Upper lobe of left lung (tissue), 4 donors: ENCODE results near the gene DDX39A.
"Not testable (repeated sequence)": the region's sequence is repeated elsewhere in the genome, so short reads cannot be mapped to it uniquely, and the experiment has no call there.

Experiments used
- EP300 ChIP-seq, 4 donors: sonication (generic); formaldehyde crosslinking; IDR thresholded peaks; one replicate each; pipeline ENCODE4 v1.5.1; 2017; ENCODE audit warnings: antibody characterized with exemption in 4 of 4, control low read depth in 2 of 4
- POLR2A ChIP-seq, 4 donors: fragments of 450-650 bp; IDR thresholded peaks; one replicate each; pipeline ENCODE4 v1.5.1; 2016 to 2017; ENCODE audit warnings: antibody characterized with exemption in 4 of 4, mild to moderate bottlenecking in 2 of 4
- POLR2AphosphoS5 ChIP-seq, 2 donors: sonication (generic); formaldehyde crosslinking; IDR thresholded peaks; one replicate each; pipeline ENCODE4 v1.5.1; 2017; ENCODE audit warnings: antibody characterized with exemption in 2 of 2
- TF ChIP-seq, protein P1 (sequence below), 6 experiments: fragments of 450-650 bp in 4 of 6; fragments of 200-600 bp in 2 of 6; sonication (generic) in 2 of 6; IDR thresholded peaks; one replicate each; pipeline ENCODE4 v1.5.1; 2016 to 2019; ENCODE audit warnings: antibody characterized with exemption in 6 of 6

DNA sequence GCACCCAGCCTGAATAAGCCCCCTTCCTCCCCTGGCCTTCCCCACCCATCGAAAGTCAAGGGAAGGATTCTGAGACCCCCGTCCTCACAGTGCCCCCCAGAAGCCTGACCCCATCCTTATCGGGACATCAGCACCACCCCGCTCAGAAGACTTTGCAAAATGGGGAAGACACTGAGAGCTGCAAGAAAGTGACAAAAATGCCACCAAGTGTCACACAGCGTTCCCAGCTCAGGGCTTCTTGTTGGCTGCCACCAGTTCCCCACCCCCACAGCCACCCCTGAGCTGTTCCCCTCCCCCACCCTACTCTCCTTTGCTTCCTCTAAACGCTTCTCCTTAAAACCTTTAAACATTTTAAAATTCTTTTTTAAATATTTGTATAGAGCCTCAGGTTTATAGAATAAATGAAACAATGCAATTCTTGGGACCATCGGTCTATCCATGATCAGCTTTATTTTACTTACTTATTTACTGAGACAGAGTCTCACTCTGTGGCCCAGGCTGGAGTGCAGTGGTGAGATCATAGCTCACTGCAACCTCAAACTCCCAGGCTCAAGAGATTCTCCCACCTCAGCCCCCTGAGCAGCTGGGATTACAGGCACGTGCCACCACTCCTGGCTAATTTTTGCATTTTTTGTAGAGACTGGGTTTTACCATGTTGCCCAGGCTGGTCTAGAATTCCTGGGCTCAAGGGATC is 46.6 kb downstream of the DDX39A start:
- TF ChIP-seq POLR2A, EP300, POLR2AphosphoS5 (IDR thresholded peaks at IDR 0.05): not testable (repeated sequence)
- TF ChIP-seq, protein P1, sequence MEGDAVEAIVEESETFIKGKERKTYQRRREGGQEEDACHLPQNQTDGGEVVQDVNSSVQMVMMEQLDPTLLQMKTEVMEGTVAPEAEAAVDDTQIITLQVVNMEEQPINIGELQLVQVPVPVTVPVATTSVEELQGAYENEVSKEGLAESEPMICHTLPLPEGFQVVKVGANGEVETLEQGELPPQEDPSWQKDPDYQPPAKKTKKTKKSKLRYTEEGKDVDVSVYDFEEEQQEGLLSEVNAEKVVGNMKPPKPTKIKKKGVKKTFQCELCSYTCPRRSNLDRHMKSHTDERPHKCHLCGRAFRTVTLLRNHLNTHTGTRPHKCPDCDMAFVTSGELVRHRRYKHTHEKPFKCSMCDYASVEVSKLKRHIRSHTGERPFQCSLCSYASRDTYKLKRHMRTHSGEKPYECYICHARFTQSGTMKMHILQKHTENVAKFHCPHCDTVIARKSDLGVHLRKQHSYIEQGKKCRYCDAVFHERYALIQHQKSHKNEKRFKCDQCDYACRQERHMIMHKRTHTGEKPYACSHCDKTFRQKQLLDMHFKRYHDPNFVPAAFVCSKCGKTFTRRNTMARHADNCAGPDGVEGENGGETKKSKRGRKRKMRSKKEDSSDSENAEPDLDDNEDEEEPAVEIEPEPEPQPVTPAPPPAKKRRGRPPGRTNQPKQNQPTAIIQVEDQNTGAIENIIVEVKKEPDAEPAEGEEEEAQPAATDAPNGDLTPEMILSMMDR (IDR thresholded peaks at IDR 0.05), result not testable (repeated sequence)
